ENCODE measurements around the gene FTO. TPM values are rescaled to one million over a fixed set of nuclear protein-coding genes. Genes with fewer than 3 reads are reported as not detected.

FTO gene
- polyA plus RNA-seq, 1 experiment: 135 TPM

- Histone ChIP-seq H3K27ac (ENCODE audit: low read depth, low read length) (no peak overlapping the region), H3K4me3 (ENCODE audit: low read depth, low read length) (no peak overlapping the region), H3K27me3 (ENCODE audit: control insufficient read depth, insufficient read depth, low read length) (no peaks in the 10 kb centered on the region), H3K9me3 (ENCODE audit: control insufficient read depth, insufficient read depth, low read length) (no peaks in the 10 kb centered on the region; the same call in 1 of the 2 replicates)
- no peak for TF ChIP-seq CTCF (IDR thresholded peaks at IDR 0.05; ENCODE audit: low read depth, low read length)
- no peak for DNase-seq (ENCODE audit: low read depth, low spot score)
- POLR2A ChIA-PET: no interaction called here
- CTCF ChIA-PET: interaction anchor here (1.1 kb wide), 1 partner anchor 355 kb away, joined by 4 read pairs; no protein-coding TSS in a partner anchor
Observed at GRCh38 chr16:53905028-53905427, 201.1 kb downstream of the FTO start.

- DNase-seq (ENCODE audit: low read depth, low spot score): peak; percentile 30
- no peak for TF ChIP-seq CTCF (IDR thresholded peaks at IDR 0.05; ENCODE audit: low read depth, low read length)
Observed at GRCh38 chr16:53908731-53909130, 204.8 kb downstream of the FTO start.

GRCh38 chr16:53910990-53911389 lies 207.0 kb downstream of the FTO start:
- no peak for DNase-seq (ENCODE audit: low read depth, low spot score)
- Histone ChIP-seq H3K27ac (ENCODE audit: low read depth, low read length) (no peak overlapping the region), H3K4me3 (ENCODE audit: low read depth, low read length) (no peak overlapping the region), H3K27me3 (ENCODE audit: control insufficient read depth, insufficient read depth, low read length) (no peaks in the 10 kb centered on the region), H3K9me3 (ENCODE audit: control insufficient read depth, insufficient read depth, low read length) (no peaks in the 10 kb centered on the region)
- TF ChIP-seq CTCF (IDR thresholded peaks at IDR 0.05; ENCODE audit: low read depth, low read length): no peak
- ChIA-PET POLR2A (no interaction called here), CTCF (interaction anchor here (0.6 to 2.4 kb wide), 3 partner anchors 10 to 137 kb away, joined by 3 to 5 read pairs (median 3); no protein-coding TSS in a partner anchor)

More at GRCh38 chr16:53908731-53909130, 204.8 kb downstream of the FTO start:
- no peak overlapping the region for H3K27ac ChIP-seq (ENCODE audit: low read depth, low read length)
- H3K27me3 ChIP-seq (ENCODE audit: control insufficient read depth, insufficient read depth, low read length): no peaks in the 10 kb centered on the region
- POLR2A ChIA-PET: no interaction called here
- no peak overlapping the region for H3K4me3 ChIP-seq (ENCODE audit: low read depth, low read length)
- CTCF ChIA-PET: no interaction called here
- no peaks in the 10 kb centered on the region; the same call in 1 of the 2 replicates for H3K9me3 ChIP-seq (ENCODE audit: control insufficient read depth, insufficient read depth, low read length)

GRCh38 chr16:53911513-53911912 lies 207.6 kb downstream of the FTO start:
- Histone ChIP-seq H3K4me3 (ENCODE audit: low read depth, low read length) (no peak overlapping the region), H3K27me3 (ENCODE audit: control insufficient read depth, insufficient read depth, low read length) (no peaks in the 10 kb centered on the region), H3K27ac (ENCODE audit: low read depth, low read length) (no peak overlapping the region), H3K9me3 (ENCODE audit: control insufficient read depth, insufficient read depth, low read length) (no peaks in the 10 kb centered on the region)
- DNase-seq (ENCODE audit: low read depth, low spot score): no peak
- CTCF ChIA-PET: interaction anchor here (1.4 to 2.4 kb wide), 2 partner anchors 19 to 34 kb away, joined by 3 to 5 read pairs; no protein-coding TSS in a partner anchor
- POLR2A ChIA-PET: no interaction called here
- TF ChIP-seq CTCF (IDR thresholded peaks at IDR 0.05; ENCODE audit: low read depth, low read length): no peak

GRCh38 chr16:53912155-53912554 lies 208.2 kb downstream of the FTO start:
- DNase-seq (ENCODE audit: low read depth, low spot score): no peak
- Histone ChIP-seq H3K9me3 (ENCODE audit: control insufficient read depth, insufficient read depth, low read length) (no peaks in the 10 kb centered on the region), H3K27me3 (ENCODE audit: control insufficient read depth, insufficient read depth, low read length) (no peaks in the 10 kb centered on the region), H3K27ac (ENCODE audit: low read depth, low read length) (no peak overlapping the region), H3K4me3 (ENCODE audit: low read depth, low read length) (no peak overlapping the region)
- ChIA-PET CTCF (interaction anchor here (1.4 to 2.4 kb wide), 3 partner anchors 20 to 139 kb away, joined by 3 to 5 read pairs (median 4); no protein-coding TSS in a partner anchor), POLR2A (interaction anchor here (0.5 kb wide), 1 partner anchor 1568 kb away, joined by 6 read pairs; no protein-coding TSS in a partner anchor)
- no peak for TF ChIP-seq CTCF (IDR thresholded peaks at IDR 0.05; ENCODE audit: low read depth, low read length)

All from AG04450 (cell line).